SK-N-MC (cell line): ENCODE results near the gene CDC16.

Experiments used
- EZH2 ChIP-seq: fragments of 200-600 bp; sonication (generic); IDR thresholded peaks from one replicate; pipeline ENCODE4 v1.6.1; 2017; ENCODE audit warnings: antibody characterized with exemption
- POLR2AphosphoS5 ChIP-seq: IDR thresholded peaks from 2 replicates; pipeline ENCODE4 v1.6.1; 2012; ENCODE audit warnings: mild to moderate bottlenecking, low read depth, low read length, borderline replicate concordance

DNA sequence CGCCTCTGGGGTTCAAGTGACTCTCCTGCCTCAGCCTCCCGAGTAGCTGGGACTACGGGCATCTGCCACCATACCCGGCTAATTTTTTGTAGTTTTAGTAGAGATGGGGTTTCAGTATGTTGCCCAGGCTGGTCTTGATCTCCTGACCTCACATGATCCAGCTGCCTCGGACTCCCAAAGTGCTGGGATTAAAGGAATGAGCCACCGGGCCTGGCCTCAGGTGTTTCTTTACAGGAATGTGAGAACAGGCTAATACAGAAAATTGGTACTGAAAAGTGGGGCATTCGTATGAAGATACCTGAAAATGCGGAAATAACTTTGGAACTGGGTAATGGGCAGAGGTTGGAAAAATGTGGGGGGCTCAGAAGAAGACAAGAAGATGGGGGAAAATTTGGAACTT is 2.8 kb upstream of the CDC16 start:
- TF ChIP-seq EZH2, result no peak
- no peak for TF ChIP-seq POLR2AphosphoS5
